ENCODE data around the gene CRABP2.
A peak's percentile ranks its signal among the peaks of the same experiment; 100 is the strongest.

CRABP2 gene

DNA sequence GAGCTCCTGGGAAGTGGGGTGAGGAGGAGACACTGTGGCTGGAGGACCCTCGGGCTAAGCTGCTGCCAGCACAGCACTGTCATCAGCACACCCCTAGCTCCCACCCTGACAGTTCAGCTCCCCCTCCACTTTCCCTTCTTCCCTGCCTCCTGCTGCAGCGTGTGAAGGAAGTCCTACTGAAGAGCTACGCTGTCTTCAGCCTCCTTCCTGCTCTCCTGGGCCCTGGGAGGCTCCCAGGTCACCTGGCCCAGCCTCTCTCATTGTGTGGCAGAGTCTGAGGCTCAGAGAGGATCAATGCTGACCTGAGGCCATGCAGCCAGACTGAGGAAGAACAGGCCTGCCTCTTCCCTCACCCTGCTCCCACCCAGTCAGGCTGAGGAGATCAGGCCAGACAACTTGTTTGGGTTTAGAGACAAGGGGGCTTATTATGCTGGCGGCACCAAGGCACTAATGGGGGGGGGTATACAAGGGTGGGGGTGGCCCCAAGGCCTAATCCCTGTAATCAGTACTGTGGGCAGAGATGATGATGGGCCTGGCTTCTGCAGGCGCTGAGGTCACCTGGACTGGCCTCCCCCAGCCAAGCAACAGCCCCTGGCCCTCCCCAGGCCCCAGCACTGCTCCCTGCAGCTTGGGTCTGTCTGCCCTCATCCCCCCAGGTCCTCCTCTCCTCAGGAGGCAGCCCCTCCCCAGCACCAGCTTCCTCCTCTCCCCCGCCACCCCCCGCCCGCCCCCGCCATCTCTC lies 37.2 kb downstream of the CRABP2 start:
- no peak for DNase-seq (ENCODE audit: low spot score)

GRCh38 chr1:156667610-156667967 lies 37.8 kb downstream of the CRABP2 start:
- no peak for DNase-seq (ENCODE audit: low spot score)

- DNase-seq (ENCODE audit: low spot score) = no peak
Measured at GRCh38 chr1:156666862-156667609, 38.3 kb downstream of the CRABP2 start.

DNA sequence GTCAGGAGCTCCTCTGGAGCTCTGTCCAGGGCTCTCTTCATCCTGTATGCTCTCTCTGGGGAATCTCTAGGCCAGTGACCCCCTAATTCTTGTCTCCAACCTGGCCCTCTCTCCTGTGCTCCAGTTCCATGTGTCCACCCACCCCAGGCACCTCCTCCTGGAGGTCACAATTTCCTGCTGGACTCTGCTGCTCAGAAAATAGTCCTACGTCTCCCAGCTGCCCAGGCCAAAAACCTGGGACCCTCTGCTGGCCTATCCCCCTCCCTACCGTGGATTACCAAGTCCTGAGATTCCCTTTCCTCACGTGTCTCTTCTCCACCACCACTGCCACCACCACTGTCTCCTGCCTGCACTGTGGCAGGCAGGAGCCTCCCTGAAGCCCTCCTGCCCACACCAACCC lies 39.8 kb downstream of the CRABP2 start:
- DNase-seq (ENCODE audit: low spot score) = no peak

- peak; percentile 40 for DNase-seq (ENCODE audit: low spot score)
Measured at GRCh38 chr1:156664767-156665411, 40.5 kb downstream of the CRABP2 start.

DNA sequence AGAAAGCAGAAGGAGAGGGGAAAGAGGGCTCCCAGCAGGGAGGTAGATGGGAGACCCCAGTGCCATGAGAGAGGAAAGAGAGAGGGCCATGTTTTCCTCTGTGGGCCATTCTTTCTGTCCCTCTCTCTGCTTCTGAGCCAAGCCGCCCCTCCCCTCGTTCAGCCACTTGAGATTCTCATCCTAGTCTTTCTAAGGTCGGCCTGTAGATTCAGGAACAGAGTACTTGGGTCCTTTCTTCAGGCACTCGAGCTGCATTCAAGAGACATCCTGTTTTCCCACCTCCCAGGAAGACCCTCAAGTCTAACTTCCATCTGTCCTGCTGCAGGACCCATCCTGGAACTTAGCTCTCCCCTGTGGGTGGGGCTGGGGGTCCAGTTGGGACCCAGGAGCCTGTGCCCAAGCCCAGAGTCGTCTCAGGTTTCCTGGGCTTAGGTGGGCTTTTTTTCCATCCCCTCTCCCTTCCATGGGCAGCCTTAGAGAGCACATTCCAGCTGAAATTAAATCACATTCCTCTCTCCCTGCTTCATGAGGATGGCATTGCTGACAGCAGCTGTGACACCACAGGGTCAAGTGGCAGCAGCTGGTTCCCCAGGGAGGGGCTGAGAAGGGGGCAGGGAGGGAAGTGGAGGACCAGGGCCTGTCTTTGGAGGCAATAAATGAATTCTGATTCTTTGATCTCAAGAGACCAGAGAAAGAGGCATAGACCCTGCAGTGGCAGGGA lies 41.2 kb downstream of the CRABP2 start:
- peak; percentile 53 for DNase-seq (ENCODE audit: low spot score)

DNA sequence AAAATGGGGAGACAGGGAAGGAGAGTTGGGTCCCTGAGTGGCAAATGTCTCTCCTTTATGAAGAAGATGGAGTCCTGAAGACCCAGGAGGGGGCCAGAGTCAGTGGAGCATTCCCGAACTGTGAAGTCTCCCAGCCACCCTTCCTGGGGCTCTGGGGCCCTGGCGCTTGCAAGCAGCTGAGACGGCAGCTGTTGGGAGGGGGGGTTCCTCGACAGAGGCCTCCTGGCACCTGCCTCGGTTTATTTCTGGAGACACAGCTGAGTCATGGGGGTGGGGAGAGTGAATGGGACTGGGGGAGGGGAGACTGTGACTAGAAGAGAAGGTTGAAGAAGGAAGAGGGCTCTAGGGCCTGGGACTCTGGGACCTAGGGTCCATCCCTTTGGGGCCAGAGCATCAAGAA lies 42.2 kb downstream of the CRABP2 start:
- DNase-seq (ENCODE audit: low spot score) = no peak

DNA sequence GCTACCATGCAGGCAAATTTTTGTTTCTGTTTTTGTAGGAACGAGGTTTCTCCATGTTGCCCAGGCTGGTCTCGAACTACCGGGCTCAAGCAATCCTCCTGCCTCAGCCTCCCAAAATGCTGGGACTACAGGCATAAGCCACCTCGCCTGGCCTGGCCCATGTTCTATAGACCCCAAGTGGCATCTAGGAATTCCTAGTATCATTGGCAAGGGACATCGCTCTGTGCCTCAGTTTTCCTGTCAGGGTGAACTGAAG lies 42.7 kb downstream of the CRABP2 start:
- no peak for DNase-seq (ENCODE audit: low spot score)

DNA sequence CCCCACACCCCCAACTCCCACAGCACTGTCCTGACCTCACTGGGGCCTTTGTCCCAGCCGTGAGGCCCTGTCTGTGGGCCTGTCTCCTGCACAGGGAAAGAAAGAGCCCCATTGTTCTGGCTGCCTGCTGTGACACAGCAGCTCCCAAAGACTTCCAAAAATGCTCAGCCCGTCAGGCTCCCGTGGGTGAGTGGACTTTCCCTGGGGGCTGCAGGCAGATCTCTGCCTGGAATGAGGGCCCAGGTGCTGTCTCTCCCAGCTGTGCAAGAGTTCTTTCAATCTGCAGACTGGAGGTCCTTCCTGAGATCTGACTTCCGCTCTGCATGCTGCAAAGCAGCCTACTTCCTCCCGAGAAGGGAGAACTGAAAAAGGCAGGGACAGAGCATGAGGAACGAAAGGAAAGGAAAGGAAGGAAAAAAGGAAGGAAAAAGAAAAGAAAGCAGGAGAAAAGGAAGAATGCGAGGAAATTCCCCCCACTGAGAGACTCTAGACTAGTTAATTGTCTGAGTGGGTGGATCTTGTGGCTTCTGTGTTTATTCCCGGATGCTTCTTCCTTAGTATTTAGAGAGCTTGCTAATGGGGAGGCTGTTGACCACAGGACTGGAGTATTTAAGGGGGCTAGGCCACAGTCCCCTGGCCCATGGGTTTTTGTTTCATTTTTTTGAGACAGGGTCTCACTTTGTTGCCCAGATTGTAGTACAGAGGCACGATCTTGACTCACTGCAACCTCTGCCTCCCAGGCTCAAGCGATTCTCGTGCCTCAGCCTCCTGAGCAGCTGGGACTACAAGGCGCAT lies 43.2 kb downstream of the CRABP2 start:
- no peak for DNase-seq (ENCODE audit: low spot score)

DNA sequence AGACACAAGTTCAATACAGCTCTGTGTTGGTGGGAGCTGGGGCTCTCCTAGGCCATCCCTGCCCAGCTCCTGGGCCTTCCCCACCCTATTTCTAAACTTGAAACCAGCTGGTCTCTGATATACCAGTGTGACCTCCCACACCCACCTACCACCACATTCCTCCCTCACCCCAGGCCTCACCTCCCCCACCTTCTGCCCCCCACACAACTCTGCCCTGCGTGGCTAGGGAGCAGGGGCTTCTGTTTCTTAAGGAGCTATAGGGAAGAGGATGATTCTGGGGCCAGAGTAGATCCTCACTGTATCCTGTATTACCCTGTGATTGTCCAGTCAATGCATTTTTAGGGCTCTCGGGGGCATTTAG lies 44.7 kb downstream of the CRABP2 start:
- DNase-seq (ENCODE audit: low spot score) = no peak

- peak; percentile 100 for DNase-seq (ENCODE audit: low spot score)
Measured at GRCh38 chr1:156659988-156660751, 45.2 kb downstream of the CRABP2 start.

GRCh38 chr1:156659661-156659987 lies 45.8 kb downstream of the CRABP2 start:
- no peak for DNase-seq (ENCODE audit: low spot score)

DNA sequence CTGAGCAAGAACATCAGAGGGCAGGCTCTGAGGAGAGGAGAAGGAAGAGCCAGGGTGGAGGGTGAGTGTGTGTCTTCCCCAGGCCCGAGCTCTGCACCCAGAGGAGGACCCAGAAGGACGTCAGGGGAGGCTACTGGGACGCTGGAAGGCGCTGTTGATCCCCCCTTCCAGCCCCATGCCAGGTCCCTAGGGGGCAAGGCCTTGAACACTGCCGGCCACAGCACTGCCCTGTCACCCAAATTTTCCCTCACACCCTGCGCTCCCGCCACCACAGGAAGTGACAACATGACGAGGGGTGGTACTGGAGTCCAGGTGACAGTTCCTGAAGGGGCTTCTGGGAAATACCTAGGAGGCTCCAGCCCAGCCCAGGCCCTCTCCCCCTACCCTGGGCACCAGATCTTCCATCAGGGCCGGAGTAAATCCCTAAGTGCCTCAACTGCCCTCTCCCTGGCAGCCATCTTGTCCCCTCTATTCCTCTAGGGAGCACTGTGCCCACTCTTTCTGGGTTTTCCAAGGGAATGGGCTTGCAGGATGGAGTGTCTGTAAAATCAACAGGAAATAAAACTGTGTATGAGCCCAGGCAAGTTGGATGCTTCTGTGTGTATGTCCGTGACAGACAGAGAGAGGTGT lies 46.3 kb downstream of the CRABP2 start:
- no peak for DNase-seq (ENCODE audit: low spot score)

DNA sequence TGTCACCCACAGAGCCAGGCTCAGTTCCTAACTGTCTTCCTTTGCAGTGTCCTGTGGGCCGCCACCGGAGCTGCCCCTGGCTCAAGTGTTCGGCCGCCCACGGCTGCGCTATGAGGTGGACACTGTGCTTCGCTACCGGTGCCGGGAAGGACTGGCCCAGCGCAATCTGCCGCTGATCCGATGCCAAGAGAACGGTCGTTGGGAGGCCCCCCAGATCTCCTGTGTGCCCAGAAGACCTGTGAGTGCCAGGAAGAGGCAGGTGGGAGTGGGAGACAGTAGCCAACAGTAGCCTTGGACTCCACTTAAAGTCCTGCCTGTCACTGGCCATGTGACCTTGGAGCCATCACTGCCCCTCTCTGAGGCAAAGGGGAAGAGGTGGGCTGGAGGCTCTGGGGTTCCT lies 46.9 kb downstream of the CRABP2 start:
- DNase-seq (ENCODE audit: low spot score) = no peak

DNA sequence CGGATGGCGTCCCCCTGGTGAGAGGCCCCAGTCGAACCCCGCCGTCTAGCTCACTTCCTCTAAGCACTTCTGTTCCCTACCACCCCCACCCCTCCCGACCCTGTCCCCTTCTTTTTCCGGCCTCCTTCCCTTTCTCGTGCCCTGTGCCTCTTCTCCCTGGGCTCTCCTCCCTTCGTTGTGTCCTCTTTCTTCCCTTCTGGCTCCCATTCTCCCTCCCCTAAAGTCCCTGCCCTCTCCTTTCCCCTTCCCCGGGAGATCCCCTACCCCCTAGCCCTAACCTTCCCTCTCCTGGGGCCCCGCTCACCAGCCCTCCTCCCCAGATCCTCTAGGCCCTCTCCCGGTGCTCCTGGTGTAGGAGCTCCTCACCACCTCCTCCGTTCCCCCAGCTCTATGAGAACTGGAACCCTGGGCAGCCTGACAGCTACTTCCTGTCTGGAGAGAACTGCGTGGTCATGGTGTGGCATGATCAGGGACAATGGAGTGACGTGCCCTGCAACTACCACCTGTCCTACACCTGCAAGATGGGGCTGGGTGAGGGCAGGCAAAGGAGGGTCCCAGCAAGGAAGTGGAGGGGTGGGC lies 47.6 kb downstream of the CRABP2 start:
- no peak for DNase-seq (ENCODE audit: low spot score)

DNA sequence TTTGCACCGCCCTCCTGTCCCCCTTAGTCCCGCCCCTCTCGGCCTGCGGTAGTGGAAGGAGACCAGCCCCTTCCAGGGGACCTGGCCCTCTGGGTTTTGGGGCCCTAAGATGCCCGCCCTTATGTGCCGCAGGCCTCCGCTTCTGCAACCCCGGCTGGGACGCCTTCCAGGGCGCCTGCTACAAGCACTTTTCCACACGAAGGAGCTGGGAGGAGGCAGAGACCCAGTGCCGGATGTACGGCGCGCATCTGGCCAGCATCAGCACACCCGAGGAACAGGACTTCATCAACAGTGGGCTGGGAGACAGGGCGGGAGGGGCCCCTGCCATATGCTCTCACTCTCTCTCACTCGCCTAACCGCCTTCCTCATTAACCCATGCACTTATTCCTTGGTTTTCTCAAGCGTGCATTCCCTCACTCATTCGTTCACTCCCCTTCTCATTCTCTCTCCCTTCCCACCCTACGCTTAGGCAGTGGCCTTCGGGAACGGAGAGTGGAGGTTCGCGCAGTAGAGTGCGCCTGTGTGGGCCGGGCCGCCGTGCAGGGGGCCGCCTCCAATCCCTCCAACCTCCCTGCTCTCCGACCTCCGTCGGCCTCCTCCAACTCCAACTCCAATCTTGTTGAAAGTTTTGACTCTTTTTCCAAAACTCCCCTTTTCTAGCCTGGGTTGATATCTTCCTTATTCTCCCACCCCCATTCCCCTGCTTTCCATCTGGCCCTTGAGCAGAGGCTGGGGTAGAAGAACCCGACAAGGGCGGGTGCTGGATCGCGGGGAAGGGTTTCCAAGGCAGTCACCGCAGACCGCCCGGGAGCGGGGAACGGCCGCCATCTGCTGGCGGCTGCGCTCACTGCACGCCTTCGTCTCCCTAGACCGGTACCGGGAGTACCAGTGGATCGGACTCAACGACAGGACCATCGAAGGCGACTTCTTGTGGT lies 48.3 kb downstream of the CRABP2 start:
- DNase-seq (ENCODE audit: low spot score) = peak; percentile 92

- DNase-seq (ENCODE audit: low spot score) = no peak
Measured at GRCh38 chr1:156655904-156656516, 49.4 kb downstream of the CRABP2 start.

DNA sequence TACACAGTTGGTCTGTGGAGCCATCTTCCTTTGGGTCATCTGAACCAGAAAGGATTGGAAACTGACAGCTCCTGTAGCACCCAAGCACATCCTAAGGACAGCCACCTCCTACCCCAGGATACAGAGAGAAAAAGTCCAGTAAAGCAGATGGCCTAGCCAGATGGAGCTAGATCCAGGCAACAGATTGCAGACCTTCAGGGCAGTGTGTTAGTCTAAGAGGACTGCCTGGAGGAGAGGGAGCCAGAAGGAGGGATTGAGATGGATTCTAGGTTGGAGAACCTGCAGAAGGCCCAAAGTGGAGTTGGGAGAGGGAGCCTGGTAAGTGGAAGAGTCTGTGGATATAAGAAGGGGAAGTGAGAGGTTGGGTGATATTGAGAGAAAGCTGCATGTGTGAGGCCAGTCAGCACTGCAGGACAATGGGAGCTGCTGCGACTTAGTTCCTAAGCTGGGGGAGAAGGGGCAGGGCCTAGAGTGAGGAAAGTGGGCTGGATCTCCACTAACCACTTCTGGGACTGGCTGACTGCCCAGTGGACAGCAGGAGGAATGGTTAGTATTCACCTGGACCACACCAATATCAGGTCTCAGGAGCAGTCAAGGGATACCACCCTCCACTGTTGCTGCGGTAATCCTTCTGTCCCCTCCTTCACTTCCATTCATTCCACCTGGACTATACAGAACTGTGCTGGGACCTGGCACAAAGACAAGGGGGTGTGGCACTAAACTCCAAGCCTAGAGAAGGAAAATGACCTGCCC lies 50.1 kb downstream of the CRABP2 start:
- no peak for DNase-seq (ENCODE audit: low spot score)
